ENCODE results near the gene ABLIM1. TPM values are rescaled to one million over a fixed set of nuclear protein-coding genes. Genes with fewer than 3 reads are reported as not detected.

Gene ABLIM1
- total and polyA plus RNA-seq, 10 of the 15 experiments (the other 5 are each of a cell fraction or from before 2014, with no cell fraction given), result 14.2 to 50.5 (median 28.1) TPM

- no peak for TF ChIP-seq IRF3 (IDR thresholded peaks at IDR 0.05)
- no peak for TF ChIP-seq SP1 (IDR thresholded peaks at IDR 0.05; ENCODE audit: low read depth, low read length)
Measured at GRCh38 chr10:114683593-114683992, 25.5 kb upstream of the ABLIM1 start (continued).

GRCh38 chr10:114683162-114683561 is 25.1 kb upstream of the ABLIM1 start:
- H3K79me2 ChIP-seq (ENCODE audit: control insufficient read depth, insufficient read depth, low read length), result no peaks in the 10 kb centered on the region
- H3K9ac ChIP-seq (ENCODE audit: control insufficient read depth, insufficient read depth, low read length), result no peak overlapping the region
- H3K4me3 ChIP-seq, result no peak overlapping the region
- DNase-seq (ENCODE audit: low read depth, low spot score) (no peak), ATAC-seq (no peak), FAIRE-seq (no peak)
- WGBS (ENCODE audit: insufficient coverage, insufficient replicate concordance, low lambda C conversion rate, missing lambda C conversion rate), result 32% methylated on average over 10 of the region's 10 CpGs
- RAD21 ChIA-PET (ENCODE audit: unreplicated experiment), result no interaction called here
- in situ Hi-C loops (cut with MboI) (no loop called here), intact Hi-C loops (cut with micrococcal nuclease; ENCODE audit: unreplicated experiment) (no loop called here)
- no peaks in the 10 kb centered on the region for H3K36me3 ChIP-seq (ENCODE audit: control insufficient read depth in 2 of 2, insufficient read depth in 2 of 2, low read length in 1 of 2)
- no peak overlapping the region for H3K27ac ChIP-seq (ENCODE audit: control insufficient read depth, insufficient read depth)
- CTCF ChIA-PET, result no interaction called here
- H3K4me2 ChIP-seq (ENCODE audit: control insufficient read depth, insufficient read depth), result no peak overlapping the region
- H3K4me1 ChIP-seq (ENCODE audit: control insufficient read depth, insufficient read depth, low read length), result no peaks in the 10 kb centered on the region
- H3K27me3 ChIP-seq (replicated peaks in 1 of 2; ENCODE audit: control insufficient read depth in 2 of 2, insufficient read depth in 2 of 2, low read length in 1 of 2), result no peaks in the 10 kb centered on the region; a peak in 2 of 4 replicates
- TF ChIP-seq NFXL1 (IDR thresholded peaks at IDR 0.05; ENCODE audit: borderline replicate concordance), result no peak
- TF ChIP-seq CEBPB (IDR thresholded peaks at IDR 0.05; ENCODE audit: borderline replicate concordance in 1 of 2, low read depth in 2 of 2, low read length in 2 of 2), result no peak
- no peak for TF ChIP-seq STAT1 (conservative IDR thresholded peaks at IDR 0.05)
- no peak for TF ChIP-seq POLR2AphosphoS5 (IDR thresholded peaks at IDR 0.05; ENCODE audit: low read length)
- TF ChIP-seq, protein P1, sequence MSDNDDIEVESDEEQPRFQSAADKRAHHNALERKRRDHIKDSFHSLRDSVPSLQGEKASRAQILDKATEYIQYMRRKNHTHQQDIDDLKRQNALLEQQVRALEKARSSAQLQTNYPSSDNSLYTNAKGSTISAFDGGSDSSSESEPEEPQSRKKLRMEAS (IDR thresholded peaks at IDR 0.05; ENCODE audit: low read depth, low read length), result no peak
- no peak for TF ChIP-seq BCL3 (IDR thresholded peaks at IDR 0.05; ENCODE audit: borderline replicate concordance, insufficient read depth, low read depth, low read length, poor library complexity, severe bottlenecking)
- TF ChIP-seq SUZ12 (IDR thresholded peaks at IDR 0.05; ENCODE audit: unreplicated experiment), result no peak
- TF ChIP-seq ZNF24 (IDR thresholded peaks at IDR 0.05), result no peak
- TF ChIP-seq RAD21 (IDR thresholded peaks at IDR 0.05; ENCODE audit: insufficient read depth, low read depth, low read length), result no peak
- no peak for TF ChIP-seq IRF4 (IDR thresholded peaks at IDR 0.05; ENCODE audit: low read depth, low read length)
- no peak for TF ChIP-seq MXI1 (IDR thresholded peaks at IDR 0.05; ENCODE audit: low read depth, low read length)
- no peak for TF ChIP-seq NR2F1 (conservative IDR thresholded peaks at IDR 0.05)
- no peak for TF ChIP-seq HDAC6 (IDR thresholded peaks at IDR 0.05; ENCODE audit: unreplicated experiment)
- no peak for TF ChIP-seq SKIL (IDR thresholded peaks at IDR 0.05; ENCODE audit: low read depth, poor library complexity, severe bottlenecking)
- no peak for TF ChIP-seq BACH1 (IDR thresholded peaks at IDR 0.05; ENCODE audit: borderline replicate concordance)
- no peak for TF ChIP-seq BHLHE40 (IDR thresholded peaks at IDR 0.05; ENCODE audit: borderline replicate concordance in 1 of 2, low read depth in 2 of 2, low read length in 1 of 2)
- no peak for TF ChIP-seq YY1 (IDR thresholded peaks at IDR 0.05; ENCODE audit: low read depth, low read length)
- no peak for TF ChIP-seq IKZF2 (IDR thresholded peaks at IDR 0.05)
- no peak for TF ChIP-seq POLR2A (IDR thresholded peaks at IDR 0.05; ENCODE audit: low read depth, low read length)
- TF ChIP-seq PAX8 (IDR thresholded peaks at IDR 0.05), result no peak
- SMC1A ChIA-PET (ENCODE audit: uncharacterized antibody, unreplicated experiment), result no interaction called here
- H4K20me1 ChIP-seq (ENCODE audit: control insufficient read depth, insufficient read depth), result no peaks in the 10 kb centered on the region
- no peaks in the 10 kb centered on the region for H3K9me3 ChIP-seq (replicated peaks; ENCODE audit: control insufficient read depth, insufficient read depth, low read length)
- no peak overlapping the region for H2AFZ ChIP-seq (ENCODE audit: control insufficient read depth, low read depth, low read length)
- no TSS peak for BruUV-seq (replicated peaks)
- POLR2A ChIA-PET, result no interaction called here
